Right cardiac atrium (tissue), 5 donors: Measurements from ENCODE around the gene ULK4. TPM values are rescaled to one million over a fixed set of nuclear protein-coding genes. Genes with fewer than 3 reads are reported as not detected.
A peak's percentile ranks its signal among the peaks of the same experiment; 100 is the strongest.
"Not testable (repeated sequence)": the region's sequence is repeated elsewhere in the genome, so short reads cannot be mapped to it uniquely, and the experiment has no call there.

Experiments used
- ATAC-seq, 2 donors: fragments of 200-7000 bp; cut with Tn5 transposase; one replicate each; pipeline versions ENCODE4 v1.8.0 to v1.9.1; 2020; ENCODE audit warnings: moderate library complexity in 2 of 2, mild to moderate bottlenecking in 1 of 2
- DNase-seq, 3 donors: peaks; one replicate each; pipeline ENCODE4 v3.0.0-alpha.2; 2020
- H3K27ac ChIP-seq: one replicate; pipeline ENCODE4 v1.5.1; 2013; ENCODE audit warnings: mild to moderate bottlenecking, low read length, control low read depth, moderate library complexity
- H3K27me3 ChIP-seq: one replicate; pipeline ENCODE4 v1.6.1; 2013; ENCODE audit not compliant: control insufficient read depth, insufficient read depth
- H3K4me1 ChIP-seq: one replicate; pipeline ENCODE4 v1.6.1; 2013; ENCODE audit warnings: low read length; ENCODE audit not compliant: control insufficient read depth, insufficient read depth
- H3K4me3 ChIP-seq: one replicate; pipeline ENCODE4 v1.5.1; 2013; ENCODE audit warnings: low read length, control low read depth
- H3K9me3 ChIP-seq: one replicate; pipeline ENCODE4 v1.6.1; 2013; ENCODE audit warnings: low read length; ENCODE audit not compliant: control insufficient read depth
- WGBS: extraction: QIAGEN DNeasy Blood & Tissue Kit; methylation state at CpG from one replicate; pipeline ENCODE4 v1.1.7; 2013; 5-methylcytosine and 5-hydroxymethylcytosine counted together
- intact Hi-C, 4 donors: fragments of 100-400 bp; cut with DNase I; formaldehyde crosslinking; loops; one replicate each; pipeline versions ENCODE4 v1.11.0 to v1.14.0; 2022 to 2023
- polyA plus RNA-seq: library from polyadenylated mRNA; stranded (reverse); fragments of 200-250 nt; gene quantifications from one replicate; pipeline ENCODE4 v1.2.3, GENCODE V29; 2013
- total RNA-seq, 4 donors: library from RNA; stranded (reverse); fragmentation: NEBNext Ultra II Directional; extraction: Animal tissue kit (Norgen Biotek cat#: 25700); gene quantifications; one replicate each; pipeline ENCODE4 v1.2.1, GENCODE V29; 2021
- donor health status: healthy with polysubstance abuse.
- donor health status: DM: no; HTN: yes; CAD: no.
- donor health status: DM: no; HTN: no; CAD: no.
- donor health status: DM: no; HTN: yes; CAD: no; lungs with severe emphysema.
- donor health status: DM: yes; HTN: yes; CAD: no.

ULK4 gene
- total and polyA plus RNA-seq, 5 donors = 13.8 to 22.4 (median 18.0) TPM

- DNase-seq (no peak), ATAC-seq (peak; percentile 45 to 51)
- Histone ChIP-seq H3K27ac (no peak overlapping the region), H3K4me3 (no peak overlapping the region), H3K9me3 (no peaks in the 10 kb centered on the region), H3K4me1 (peaks cover under 1% of the 10 kb centered on the region), H3K27me3 (no peaks in the 10 kb centered on the region)
- WGBS = 60% methylated on average over 4 of the region's 4 CpGs
- intact Hi-C loops = no loop called here
Observed at GRCh38 chr3:41688595-41689380, 273.1 kb downstream of the ULK4 start.

- Histone ChIP-seq H3K4me3 (no peak overlapping the region), H3K27ac (no peak overlapping the region), H3K9me3 (no peaks in the 10 kb centered on the region), H3K27me3 (no peaks in the 10 kb centered on the region), H3K4me1 (peaks cover 3% of the 10 kb centered on the region)
- DNase-seq (no peak), ATAC-seq (no peak)
- 96% methylated on average over 4 of the region's 4 CpGs for WGBS
- intact Hi-C loops = no loop called here
Observed at GRCh38 chr3:41684797-41685735, 276.8 kb downstream of the ULK4 start.

GRCh38 chr3:41683666-41684350 lies 278.1 kb downstream of the ULK4 start:
- ATAC-seq (peak in 1 of 2 donors; percentile 40), DNase-seq (no peak)
- Histone ChIP-seq H3K27me3 (no peaks in the 10 kb centered on the region), H3K4me1 (peaks cover 3% of the 10 kb centered on the region), H3K4me3 (no peak overlapping the region), H3K27ac (no peak overlapping the region), H3K9me3 (no peaks in the 10 kb centered on the region)
- WGBS = 70% methylated on average over 10 of the region's 10 CpGs
- intact Hi-C loops = no loop called here

GRCh38 chr3:41682996-41683395 lies 278.9 kb downstream of the ULK4 start:
- no peaks in the 10 kb centered on the region for H3K9me3 ChIP-seq
- no peak for ATAC-seq
- WGBS = 93% methylated on average over 6 of the region's 6 CpGs
- intact Hi-C loops = no loop called here
- H3K4me3 ChIP-seq = no peak overlapping the region
- H3K4me1 ChIP-seq = peaks cover 3% of the 10 kb centered on the region
- no peak for DNase-seq
- no peak overlapping the region for H3K27ac ChIP-seq
- H3K27me3 ChIP-seq = no peaks in the 10 kb centered on the region

- Histone ChIP-seq H3K9me3 (no peaks in the 10 kb centered on the region), H3K27ac (no peak overlapping the region), H3K27me3 (no peaks in the 10 kb centered on the region), H3K4me3 (no peak overlapping the region), H3K4me1 (peaks cover 5% of the 10 kb centered on the region)
- ATAC-seq (no peak), DNase-seq (no peak)
- 79% methylated on average over 3 of the region's 3 CpGs for whole genome bisulfite sequencing
- intact Hi-C loops = no loop called here
Observed at GRCh38 chr3:41682382-41682781, 279.5 kb downstream of the ULK4 start.

GRCh38 chr3:41681479-41681878 lies 280.4 kb downstream of the ULK4 start:
- peaks cover 5% of the 10 kb centered on the region for H3K4me1 ChIP-seq
- DNase-seq = no peak
- 45% methylated on average over 3 of the region's 3 CpGs for WGBS
- intact Hi-C loops = no loop called here
- H3K9me3 ChIP-seq = no peaks in the 10 kb centered on the region
- H3K27me3 ChIP-seq = no peaks in the 10 kb centered on the region
- H3K4me3 ChIP-seq = peak overlapping the region; percentile 44
- H3K27ac ChIP-seq = peak overlapping the region; percentile 76
- ATAC-seq = peak; percentile 74 to 79

- 97% methylated on average over 1 of the region's 1 CpG for WGBS
- Histone ChIP-seq H3K27ac (no peak overlapping the region), H3K27me3 (no peaks in the 10 kb centered on the region), H3K9me3 (no peaks in the 10 kb centered on the region), H3K4me3 (no peak overlapping the region), H3K4me1 (peaks cover 5% of the 10 kb centered on the region)
- intact Hi-C loops = no loop called here
- no peak for DNase-seq
- no peak for ATAC-seq
Observed at GRCh38 chr3:41679374-41679773, 282.5 kb downstream of the ULK4 start.

- H3K9me3 ChIP-seq, ATAC-seq, DNase-seq, H3K4me1 ChIP-seq, H3K27me3 ChIP-seq, H3K27ac ChIP-seq, H3K4me3 ChIP-seq, intact Hi-C loops: not testable (repeated sequence)
- WGBS = 96% methylated on average over 7 of the region's 7 CpGs
Observed at GRCh38 chr3:41675102-41675501, 286.8 kb downstream of the ULK4 start.

- no peaks in the 10 kb centered on the region for H3K9me3 ChIP-seq
- intact Hi-C loops = no loop called here
- H3K27me3 ChIP-seq = no peaks in the 10 kb centered on the region
- WGBS = 74% methylated on average over 4 of the region's 4 CpGs
- DNase-seq (no peak), ATAC-seq (no peak)
- no peak overlapping the region for H3K4me3 ChIP-seq
- H3K27ac ChIP-seq = no peak overlapping the region
- H3K4me1 ChIP-seq = peaks cover 3% of the 10 kb centered on the region
Observed at GRCh38 chr3:41674449-41674848, 287.5 kb downstream of the ULK4 start.

- intact Hi-C loops = no loop called here
- Histone ChIP-seq H3K27ac (no peak overlapping the region), H3K27me3 (no peaks in the 10 kb centered on the region), H3K4me1 (peaks cover 3% of the 10 kb centered on the region), H3K4me3 (no peak overlapping the region), H3K9me3 (no peaks in the 10 kb centered on the region)
- ATAC-seq (no peak), DNase-seq (no peak)
- 81% methylated on average over 2 of the region's 2 CpGs for WGBS
Observed at GRCh38 chr3:41673650-41674049, 288.3 kb downstream of the ULK4 start.

- H3K4me3 ChIP-seq = no peak overlapping the region
- ATAC-seq (no peak), DNase-seq (no peak)
- H3K27me3 ChIP-seq = no peaks in the 10 kb centered on the region
- peaks cover 3% of the 10 kb centered on the region for H3K9me3 ChIP-seq
- intact Hi-C loops = no loop called here
- H3K27ac ChIP-seq = no peak overlapping the region
- H3K4me1 ChIP-seq = peaks cover 1% of the 10 kb centered on the region
Observed at GRCh38 chr3:41668379-41668778, 293.5 kb downstream of the ULK4 start.
